Mucosa of descending colon (tissue), 3 donors: ENCODE results near the gene CNOT4. TPM values are rescaled to one million over a fixed set of nuclear protein-coding genes. Genes with fewer than 3 reads are reported as not detected.
A peak's percentile ranks its signal among the peaks of the same experiment; 100 is the strongest.
"Not testable (repeated sequence)": the region's sequence is repeated elsewhere in the genome, so short reads cannot be mapped to it uniquely, and the experiment has no call there.

ENCODE experiments used
- ATAC-seq: fragments of 200-7000 bp; cut with Tn5 transposase; one replicate; pipeline ENCODE4 v1.9.1; 2020; ENCODE audit warnings: mild to moderate bottlenecking, moderate library complexity
- DNase-seq, 3 donors: peaks; one replicate each; pipeline ENCODE4 v3.0.0-alpha.2; 2020
- H3K36me3 ChIP-seq: fragments of 200-600 bp; one replicate; pipeline ENCODE4 v1.8.0; 2021; ENCODE audit warnings: low read depth, mild to moderate bottlenecking
- H3K4me1 ChIP-seq: fragments of 200-600 bp; one replicate; pipeline ENCODE4 v1.8.0; 2021; ENCODE audit warnings: low read depth, mild to moderate bottlenecking
- H3K4me3 ChIP-seq: fragments of 200-600 bp; one replicate; pipeline ENCODE4 v1.8.0; 2021; ENCODE audit warnings: mild to moderate bottlenecking
- H3K9me3 ChIP-seq: fragments of 200-600 bp; one replicate; pipeline ENCODE4 v1.8.0; 2021; ENCODE audit warnings: mild to moderate bottlenecking
- CTCF ChIP-seq: fragments of 200-600 bp; IDR thresholded peaks from one replicate; pipeline ENCODE4 v1.8.0; 2022; ENCODE audit warnings: antibody characterized with exemption, mild to moderate bottlenecking
- intact Hi-C, 2 donors: fragments of 100-400 bp; cut with DNase I in 1 of 2; cut with micrococcal nuclease in 1 of 2; formaldehyde crosslinking; loops; one replicate each; pipeline versions ENCODE4 v1.11.0 to v1.11.1; 2022; cut with DNase I, micrococcal nuclease
- total RNA-seq, 3 donors: library from RNA; stranded (reverse); fragmentation: NEBNext Ultra II Directional in 2 of 3; extraction: Animal tissue kit (Norgen Biotek cat#: 25700) in 2 of 3; gene quantifications; one replicate each; pipeline versions ENCODE4 v1.2.1 to v1.2.4, GENCODE V29; 2021 to 2023
- donor health status: DM: no; HTN: no; CAD: no; lungs with moderate emphysema.
- donor health status: DM: no; HTN: no; CAD: no.
- donor health status: DM: no; HTN: yes; CAD: no.

The CNOT4 gene
- total RNA-seq, 3 donors from 2014 or later = 18.3 to 37.2 (median 22.1) TPM

- H3K36me3 ChIP-seq = no peaks in the 10 kb centered on the region
- TF ChIP-seq CTCF = no peak
- no peak overlapping the region for H3K4me3 ChIP-seq
- ATAC-seq (no peak), DNase-seq (no peak)
- no peaks in the 10 kb centered on the region for H3K4me1 ChIP-seq
- no peaks in the 10 kb centered on the region for H3K9me3 ChIP-seq
- intact Hi-C loops = no loop called here
Measured at GRCh38 chr7:135449436-135449835, 60.5 kb downstream of the CNOT4 start.

- Histone ChIP-seq H3K4me3 (no peak overlapping the region), H3K36me3 (no peaks in the 10 kb centered on the region), H3K4me1 (no peaks in the 10 kb centered on the region), H3K9me3 (no peaks in the 10 kb centered on the region)
- DNase-seq (no peak), ATAC-seq (no peak)
- intact Hi-C loops = no loop called here
- TF ChIP-seq CTCF = no peak
Measured at GRCh38 chr7:135448753-135449152, 61.1 kb downstream of the CNOT4 start.

GRCh38 chr7:135447748-135448147, 62.2 kb downstream of the CNOT4 start:
- no peak for TF ChIP-seq CTCF
- intact Hi-C loops = no loop called here
- H3K9me3 ChIP-seq = no peaks in the 10 kb centered on the region
- no peak overlapping the region for H3K4me3 ChIP-seq
- DNase-seq (peak in 1 of 3 donors; percentile 17), ATAC-seq (peak; percentile 75)
- H3K36me3 ChIP-seq = no peaks in the 10 kb centered on the region
- no peaks in the 10 kb centered on the region for H3K4me1 ChIP-seq

GRCh38 chr7:135445690-135446089, 64.2 kb downstream of the CNOT4 start:
- no peaks in the 10 kb centered on the region for H3K9me3 ChIP-seq
- no peak for TF ChIP-seq CTCF
- H3K36me3 ChIP-seq = no peaks in the 10 kb centered on the region
- no peak overlapping the region for H3K4me3 ChIP-seq
- H3K4me1 ChIP-seq = no peaks in the 10 kb centered on the region
- intact Hi-C loops = no loop called here
- no peak for DNase-seq
- no peak for ATAC-seq

GRCh38 chr7:135445266-135445665, 64.6 kb downstream of the CNOT4 start:
- H3K4me1 ChIP-seq, H3K4me3 ChIP-seq, intact Hi-C loops, DNase-seq, H3K36me3 ChIP-seq, H3K9me3 ChIP-seq, ATAC-seq: not testable (repeated sequence)

- H3K4me3 ChIP-seq = no peak overlapping the region
- H3K36me3 ChIP-seq = no peaks in the 10 kb centered on the region
- peak; percentile 24 for ATAC-seq
- intact Hi-C loops = no loop called here
- DNase-seq = no peak
- H3K4me1 ChIP-seq = no peaks in the 10 kb centered on the region
- TF ChIP-seq CTCF = no peak
- H3K9me3 ChIP-seq = no peaks in the 10 kb centered on the region
Measured at GRCh38 chr7:135441791-135442190, 68.1 kb downstream of the CNOT4 start.
